Vagina (tissue), 2 donors: ENCODE results near the gene NEDD4.
"Not testable (repeated sequence)": the region's sequence is repeated elsewhere in the genome, so short reads cannot be mapped to it uniquely, and the experiment has no call there.

Experiments used
- CTCF ChIP-seq, 3 experiments: fragments of 450-650 bp in 2 of 3; fragments of 200-600 bp in 1 of 3; sonication (generic) in 1 of 3; IDR thresholded peaks; one replicate each; pipeline ENCODE4 v1.5.1; 2017 to 2019; ENCODE audit warnings: antibody characterized with exemption in 3 of 3, mild to moderate bottlenecking in 2 of 3, moderate library complexity in 2 of 3
- POLR2A ChIP-seq, 2 donors: fragments of 450-650 bp; IDR thresholded peaks; one replicate each; pipeline ENCODE4 v1.6.1; 2017; ENCODE audit warnings: antibody characterized with exemption in 2 of 2, mild to moderate bottlenecking in 2 of 2, moderate library complexity in 2 of 2
- POLR2AphosphoS5 ChIP-seq, 2 donors: sonication (generic); formaldehyde crosslinking; IDR thresholded peaks; one replicate each; pipeline ENCODE4 v1.9.0; 2017; ENCODE audit warnings: antibody characterized with exemption in 2 of 2, mild to moderate bottlenecking in 2 of 2, low read depth in 1 of 2; ENCODE audit not compliant: insufficient read depth in 1 of 2

- not testable (repeated sequence) for TF ChIP-seq CTCF (IDR thresholded peaks at IDR 0.05); POLR2AphosphoS5 (IDR thresholded peaks at IDR 0.05; ENCODE audit: insufficient read depth in 1 of 2, low read depth in 1 of 2); POLR2A (IDR thresholded peaks at IDR 0.05)
Observed at GRCh38 chr15:55944606-55945005, 48.8 kb downstream of the NEDD4 start.
